Measurements from ENCODE around the gene NDUFAF7. TPM values are rescaled to one million over a fixed set of nuclear protein-coding genes. Genes with fewer than 3 reads are reported as not detected.

The NDUFAF7 gene
- total RNA-seq, 1 experiment from 2014 or later = 103 TPM

- no peaks in the 10 kb centered on the region for H3K27me3 Mint-ChIP-seq (ENCODE audit: low read depth)
- TF ChIP-seq, protein P1, sequence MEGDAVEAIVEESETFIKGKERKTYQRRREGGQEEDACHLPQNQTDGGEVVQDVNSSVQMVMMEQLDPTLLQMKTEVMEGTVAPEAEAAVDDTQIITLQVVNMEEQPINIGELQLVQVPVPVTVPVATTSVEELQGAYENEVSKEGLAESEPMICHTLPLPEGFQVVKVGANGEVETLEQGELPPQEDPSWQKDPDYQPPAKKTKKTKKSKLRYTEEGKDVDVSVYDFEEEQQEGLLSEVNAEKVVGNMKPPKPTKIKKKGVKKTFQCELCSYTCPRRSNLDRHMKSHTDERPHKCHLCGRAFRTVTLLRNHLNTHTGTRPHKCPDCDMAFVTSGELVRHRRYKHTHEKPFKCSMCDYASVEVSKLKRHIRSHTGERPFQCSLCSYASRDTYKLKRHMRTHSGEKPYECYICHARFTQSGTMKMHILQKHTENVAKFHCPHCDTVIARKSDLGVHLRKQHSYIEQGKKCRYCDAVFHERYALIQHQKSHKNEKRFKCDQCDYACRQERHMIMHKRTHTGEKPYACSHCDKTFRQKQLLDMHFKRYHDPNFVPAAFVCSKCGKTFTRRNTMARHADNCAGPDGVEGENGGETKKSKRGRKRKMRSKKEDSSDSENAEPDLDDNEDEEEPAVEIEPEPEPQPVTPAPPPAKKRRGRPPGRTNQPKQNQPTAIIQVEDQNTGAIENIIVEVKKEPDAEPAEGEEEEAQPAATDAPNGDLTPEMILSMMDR (conservative IDR thresholded peaks at IDR 0.05) = no peak
- peaks cover 83 to 93% (median 91%) of the 10 kb centered on the region in 3 experiments for H3K36me3 Mint-ChIP-seq (ENCODE audit: insufficient read depth in 1 of 3, low read depth in 3 of 3)
- H3K4me3 Mint-ChIP-seq = no peak overlapping the region
- H3K14ac ChIP-seq (ENCODE audit: insufficient read depth, low read length) = no peak overlapping the region
- H3K79me1 ChIP-seq (ENCODE audit: insufficient read depth, low read depth, low read length, poor library complexity, severe bottlenecking) = peaks cover 2% of the 10 kb centered on the region
- no peaks in the 10 kb centered on the region for H3K27me3 ChIP-seq (ENCODE audit: insufficient read depth, low read length)
- H4K5ac ChIP-seq (ENCODE audit: insufficient read length, low read depth, low read length) = no peak overlapping the region
- H3K4me1 Mint-ChIP-seq = peaks cover 44% of the 10 kb centered on the region in 2 experiments
- H3K4me1 ChIP-seq (ENCODE audit: insufficient read depth, low read length) = no peaks in the 10 kb centered on the region
- H3K18ac ChIP-seq (ENCODE audit: insufficient read length, low read depth, low read length) = no peak overlapping the region
- no peak overlapping the region for H2BK15ac ChIP-seq (ENCODE audit: low read depth, low read length)
- no peaks in the 10 kb centered on the region for H3K23me2 ChIP-seq (ENCODE audit: insufficient read length, low read depth, low read length, poor library complexity, severe bottlenecking)
- no peak for DNase-seq
- no peak overlapping the region for H4K91ac ChIP-seq (ENCODE audit: insufficient read length, low read depth, low read length)
- no peak overlapping the region for H2BK20ac ChIP-seq (ENCODE audit: low read depth, low read length, poor library complexity, severe bottlenecking)
- H3K9me3 ChIP-seq (ENCODE audit: control insufficient read depth, low read depth, low read length) = peaks cover 14% of the 10 kb centered on the region
- no peaks in the 10 kb centered on the region for H4K20me1 ChIP-seq (ENCODE audit: control insufficient read depth, insufficient read depth, insufficient read length)
- no peak overlapping the region for H3K23ac ChIP-seq (ENCODE audit: insufficient read length, low read depth, low read length)
- no peak overlapping the region for H2BK12ac ChIP-seq (ENCODE audit: insufficient read length, low read depth, low read length)
- no peak overlapping the region for H2AFZ ChIP-seq (ENCODE audit: low read length)
- peak overlapping the region in 1 of 3 experiments; percentile 83; a peak in 2 of 7 replicates for H3K27ac Mint-ChIP-seq
- H3K9ac ChIP-seq (ENCODE audit: extremely low read depth, insufficient read length, low read length) = no peak overlapping the region
- H3K79me2 ChIP-seq (ENCODE audit: insufficient read depth, low read length) = no peaks in the 10 kb centered on the region
- H3T11ph ChIP-seq (ENCODE audit: low read length) = no peak overlapping the region
- H2BK5ac ChIP-seq (ENCODE audit: insufficient read length, low read length) = no peak overlapping the region
- H3K4ac ChIP-seq (ENCODE audit: low read depth, low read length) = no peak overlapping the region
- peaks cover 20 to 39% of the 10 kb centered on the region in 2 experiments for H3K9me3 Mint-ChIP-seq
- H3K4me2 ChIP-seq (ENCODE audit: insufficient read depth, insufficient read length, low read length) = no peak overlapping the region
- H3K56ac ChIP-seq (ENCODE audit: insufficient read length, low read depth, low read length) = no peak overlapping the region
- no peak overlapping the region for H2AK5ac ChIP-seq (ENCODE audit: insufficient read length, low read length)
- no peak overlapping the region for H2BK120ac ChIP-seq (ENCODE audit: low read depth, low read length, poor library complexity, severe bottlenecking)
- H3K27ac ChIP-seq (ENCODE audit: insufficient read length, low read depth, low read length) = no peak overlapping the region
- no peak overlapping the region for H4K8ac ChIP-seq (replicated peaks; ENCODE audit: insufficient read length, low read depth, low read length)
Observed at GRCh38 chr2:37211212-37211611, 20.2 kb upstream of the NDUFAF7 start.

All from H9 (cell line).